Astrocyte (in vitro differentiated cells and primary cell): Measurements from ENCODE around the gene PPM1L. TPM values are rescaled to one million over a fixed set of nuclear protein-coding genes. Genes with fewer than 3 reads are reported as not detected.

ENCODE experiments used
- DNase-seq: peaks from one replicate; pipeline ENCODE4 v3.0.0-alpha.2; 2010; ENCODE audit warnings: low read depth
- FAIRE-seq: peaks from 2 replicates; lab custom pipeline; 2011; peaks lifted over from hg19 to GRCh38; lab: Jason Lieb, UNC
- H2AFZ ChIP-seq: 2 replicates; pipeline ENCODE4 v1.6.0; 2012; ENCODE audit warnings: low read depth, low read length, inconsistent platforms
- H3K27ac ChIP-seq: 2 replicates; pipeline ENCODE4 v1.5.1; 2011; ENCODE audit warnings: low read depth, low read length, inconsistent platforms
- H3K27me3 ChIP-seq: 2 replicates; pipeline ENCODE4 v1.6.0; 2011; ENCODE audit warnings: low read length, inconsistent platforms; ENCODE audit not compliant: insufficient read depth
- H3K36me3 ChIP-seq: 2 replicates; pipeline ENCODE4 v1.5.1; 2011; ENCODE audit warnings: low read length, inconsistent platforms; ENCODE audit not compliant: insufficient read depth
- H3K4me1 ChIP-seq: 2 replicates; pipeline ENCODE4 v1.5.1; 2011; ENCODE audit warnings: low read length, inconsistent platforms; ENCODE audit not compliant: insufficient read depth
- H3K4me2 ChIP-seq: 2 replicates; pipeline ENCODE4 v1.6.0; 2012; ENCODE audit warnings: low read length, inconsistent platforms
- H3K4me3 ChIP-seq: 2 replicates; pipeline ENCODE4 v1.5.1; 2011; ENCODE audit warnings: low read depth, mild to moderate bottlenecking, low read length, inconsistent platforms; ENCODE audit not compliant: insufficient read depth
- H3K79me2 ChIP-seq: 2 replicates; pipeline ENCODE4 v1.6.0; 2012; ENCODE audit warnings: mild to moderate bottlenecking, low read length, inconsistent platforms; ENCODE audit not compliant: insufficient read depth
- H3K9ac ChIP-seq: 2 replicates; pipeline ENCODE4 v1.6.0; 2012; ENCODE audit warnings: mild to moderate bottlenecking, low read length, inconsistent platforms
- H3K9me3 ChIP-seq: 2 replicates; pipeline ENCODE4 v1.5.1; 2012; ENCODE audit warnings: low read depth, mild to moderate bottlenecking, low read length, inconsistent platforms; ENCODE audit not compliant: insufficient read depth
- H4K20me1 ChIP-seq: 2 replicates; pipeline ENCODE4 v1.6.0; 2012; ENCODE audit warnings: low read length, inconsistent platforms; ENCODE audit not compliant: insufficient read depth
- H3K27ac Mint-ChIP-seq: one replicate; pipeline ENCODE4 v1.8.0; 2021; ENCODE audit warnings: mild to moderate bottlenecking, mixed read lengths; ENCODE audit not compliant: unreplicated experiment
- H3K27me3 Mint-ChIP-seq: one replicate; pipeline ENCODE4 v1.8.0; 2021; ENCODE audit warnings: low read depth, mixed read lengths; ENCODE audit not compliant: unreplicated experiment
- H3K36me3 Mint-ChIP-seq: one replicate; pipeline ENCODE4 v1.8.0; 2021; ENCODE audit warnings: low read depth, mixed read lengths; ENCODE audit not compliant: unreplicated experiment
- H3K4me1 Mint-ChIP-seq: one replicate; pipeline ENCODE4 v1.8.0; 2021; ENCODE audit warnings: low read depth, mixed read lengths; ENCODE audit not compliant: unreplicated experiment
- H3K4me3 Mint-ChIP-seq: one replicate; pipeline ENCODE4 v1.8.0; 2021; ENCODE audit warnings: mild to moderate bottlenecking, moderate library complexity, mixed read lengths; ENCODE audit not compliant: unreplicated experiment
- H3K9me3 Mint-ChIP-seq: one replicate; pipeline ENCODE4 v1.8.0; 2021; ENCODE audit warnings: mild to moderate bottlenecking, mixed read lengths; ENCODE audit not compliant: unreplicated experiment
- CTCF ChIP-seq: IDR thresholded peaks from 2 replicates; pipeline ENCODE4 v1.5.1; 2011; ENCODE audit warnings: low read depth, mild to moderate bottlenecking, inconsistent platforms, low read length, moderate library complexity; ENCODE audit not compliant: insufficient read depth
- EZH2 ChIP-seq: IDR thresholded peaks from 2 replicates; pipeline ENCODE4 v1.6.1; 2012; ENCODE audit warnings: mild to moderate bottlenecking, low read length, inconsistent platforms; ENCODE audit not compliant: insufficient read depth
- total RNA-seq: library from RNA; stranded (reverse); gene quantifications from 2 replicates; pipeline ENCODE4 v1.2.1, GENCODE V29; 2021

Gene PPM1L
- total RNA-seq, 1 donor from 2014 or later = 6.3 TPM

GRCh38 chr3:161016417-161017313 lies 260.6 kb downstream of the PPM1L start:
- TF ChIP-seq CTCF = no peak
- TF ChIP-seq EZH2 = no peak

GRCh38 chr3:161017971-161018370 lies 261.9 kb downstream of the PPM1L start:
- no peak overlapping the region for H3K4me3 Mint-ChIP-seq
- H3K36me3 Mint-ChIP-seq = no peaks in the 10 kb centered on the region
- H3K27me3 ChIP-seq = no peaks in the 10 kb centered on the region
- DNase-seq = no peak
- no peaks in the 10 kb centered on the region for H3K36me3 ChIP-seq
- no peak overlapping the region for H3K4me2 ChIP-seq
- H3K4me1 ChIP-seq = no peaks in the 10 kb centered on the region
- no peak overlapping the region for H3K27ac ChIP-seq
- H3K9me3 ChIP-seq = no peaks in the 10 kb centered on the region
- TF ChIP-seq CTCF (no peak), EZH2 (no peak)
- H3K27ac Mint-ChIP-seq = no peak overlapping the region
- peaks cover 15% of the 10 kb centered on the region for H3K4me1 Mint-ChIP-seq
- H3K4me3 ChIP-seq = no peak overlapping the region
- no peak overlapping the region for H3K9ac ChIP-seq
- no peaks in the 10 kb centered on the region for H4K20me1 ChIP-seq
- H3K79me2 ChIP-seq = no peaks in the 10 kb centered on the region
- no peak for FAIRE-seq
- H3K9me3 Mint-ChIP-seq = peaks cover 7% of the 10 kb centered on the region
- H2AFZ ChIP-seq = no peak overlapping the region
- H3K27me3 Mint-ChIP-seq = no peaks in the 10 kb centered on the region

More at GRCh38 chr3:161016417-161017313, 260.6 kb downstream of the PPM1L start:
- Histone ChIP-seq H3K79me2 (no peaks in the 10 kb centered on the region), H3K9ac (no peak overlapping the region), H2AFZ (no peak overlapping the region), H3K4me1 (no peaks in the 10 kb centered on the region), H3K9me3 (no peaks in the 10 kb centered on the region), H3K27ac (no peak overlapping the region), H3K27me3 (no peaks in the 10 kb centered on the region), H3K36me3 (no peaks in the 10 kb centered on the region), H3K4me2 (no peak overlapping the region), H4K20me1 (no peaks in the 10 kb centered on the region), H3K4me3 (no peak overlapping the region)
- H3K9me3 Mint-ChIP-seq = peaks cover 4% of the 10 kb centered on the region
- no peaks in the 10 kb centered on the region for H3K27me3 Mint-ChIP-seq
- FAIRE-seq (no peak), DNase-seq (no peak)
- H3K4me3 Mint-ChIP-seq = no peak overlapping the region
- no peaks in the 10 kb centered on the region for H3K36me3 Mint-ChIP-seq
- H3K27ac Mint-ChIP-seq = no peak overlapping the region
- peaks cover 15% of the 10 kb centered on the region for H3K4me1 Mint-ChIP-seq

- Histone ChIP-seq H3K9me3 (peaks cover 2% of the 10 kb centered on the region), H3K27me3 (no peaks in the 10 kb centered on the region), H3K9ac (no peak overlapping the region), H3K4me3 (no peak overlapping the region), H2AFZ (no peak overlapping the region), H3K4me1 (no peaks in the 10 kb centered on the region), H4K20me1 (no peaks in the 10 kb centered on the region), H3K79me2 (no peaks in the 10 kb centered on the region), H3K36me3 (no peaks in the 10 kb centered on the region), H3K27ac (no peak overlapping the region), H3K4me2 (no peak overlapping the region)
- H3K27me3 Mint-ChIP-seq = no peaks in the 10 kb centered on the region
- no peak for DNase-seq
- peaks cover 13% of the 10 kb centered on the region for H3K9me3 Mint-ChIP-seq
- H3K27ac Mint-ChIP-seq = no peak overlapping the region
- no peaks in the 10 kb centered on the region for H3K36me3 Mint-ChIP-seq
- H3K4me3 Mint-ChIP-seq = no peak overlapping the region
- TF ChIP-seq CTCF (no peak), EZH2 (no peak)
- peaks cover 15% of the 10 kb centered on the region for H3K4me1 Mint-ChIP-seq
- FAIRE-seq = no peak
Measured at GRCh38 chr3:161020256-161020655, 264.2 kb downstream of the PPM1L start.
